GM12872 (cell line): ENCODE data around the gene MFSD6L.

Source experiments
- CTCF ChIP-seq: IDR thresholded peaks from 3 replicates; pipeline ENCODE4 v1.5.1; 2011; ENCODE audit warnings: low read depth, mild to moderate bottlenecking, low read length, moderate library complexity; ENCODE audit not compliant: insufficient read depth

MFSD6L gene

GRCh38 chr17:8747742-8748141 lies 51.4 kb downstream of the MFSD6L start:
- no peak for TF ChIP-seq CTCF
